Tibial nerve (tissue), 4 donors: Measurements from ENCODE around the gene RPE. TPM values are rescaled to one million over a fixed set of nuclear protein-coding genes. Genes with fewer than 3 reads are reported as not detected.

Experiments
- DNase-seq, 2 donors: peaks; one replicate each; pipeline ENCODE4 v3.0.0-alpha.2; 2019; ENCODE audit warnings: low spot score in 2 of 2
- H3K27ac ChIP-seq, 4 donors: fragments of 200-600 bp; sonication (generic) in 3 of 4; one replicate each; pipeline ENCODE4 v1.5.1; 2017 to 2019; ENCODE audit warnings: mild to moderate bottlenecking in 1 of 4
- H3K27me3 ChIP-seq, 2 donors: fragments of 200-600 bp; sonication (generic) in 1 of 2; one replicate each; pipeline versions ENCODE4 v1.5.1 to v1.6.0; 2017 to 2019
- H3K36me3 ChIP-seq, 3 donors: fragments of 200-600 bp; sonication (generic); one replicate each; pipeline ENCODE4 v1.5.1; 2018 to 2019
- H3K4me1 ChIP-seq, 4 donors: fragments of 200-600 bp; sonication (generic) in 3 of 4; one replicate each; pipeline ENCODE4 v1.5.1; 2017 to 2019
- H3K4me3 ChIP-seq, 4 donors: fragments of 200-600 bp; sonication (generic) in 3 of 4; one replicate each; pipeline ENCODE4 v1.5.1; 2017 to 2019; ENCODE audit warnings: mild to moderate bottlenecking in 1 of 4, moderate library complexity in 1 of 4
- H3K9me3 ChIP-seq, 4 donors: fragments of 200-600 bp; sonication (generic) in 3 of 4; one replicate each; pipeline ENCODE4 v1.5.1; 2017 to 2019
- EP300 ChIP-seq, 2 donors: sonication (generic); formaldehyde crosslinking; IDR thresholded peaks; one replicate each; pipeline ENCODE4 v1.6.1; 2017; ENCODE audit warnings: antibody characterized with exemption in 2 of 2, mild to moderate bottlenecking in 1 of 2
- POLR2A ChIP-seq, 2 donors: fragments of 450-650 bp; IDR thresholded peaks; one replicate each; pipeline ENCODE4 v1.6.1; 2017; ENCODE audit warnings: antibody characterized with exemption in 2 of 2, mild to moderate bottlenecking in 2 of 2, moderate library complexity in 2 of 2
- WGBS, 2 donors: methylation state at CpG; one replicate each; pipeline ENCODE4 v1.1.5; 2018; 5-methylcytosine and 5-hydroxymethylcytosine counted together
- total RNA-seq, 4 donors: library from RNA; depleted of rRNA; stranded (reverse); fragments of >200 nt; gene quantifications; one replicate each; pipeline ENCODE4 v1.1.0, GENCODE V29; 2016
- TF ChIP-seq, protein P1 (sequence below), 5 experiments: fragments of 200-600 bp in 3 of 5; fragments of 450-650 bp in 2 of 5; sonication (generic) in 3 of 5; IDR thresholded peaks; one replicate each; pipeline ENCODE4 v1.5.1; 2016 to 2019; ENCODE audit warnings: antibody characterized with exemption in 5 of 5, mild to moderate bottlenecking in 3 of 5, moderate library complexity in 2 of 5

Gene RPE
- 10 to 100 TPM; 42.0 to 83.0 (median 58.5) TPM for total RNA-seq

- no peaks in the 10 kb centered on the region for H3K36me3 ChIP-seq
- 0 to 1% methylated on average over 32 to 38 of the region's 58 CpGs for WGBS, 2 donors
- peak within 1 kb of the TSS; percentile 51 to 84 (median 73) for H3K4me3 ChIP-seq
- H3K27ac ChIP-seq = peak within 1 kb of the TSS; percentile 46 to 84 (median 76)
- no peaks in the 10 kb centered on the region for H3K9me3 ChIP-seq
- peaks cover 8 to 50% (median 21%) of the 10 kb centered on the region in 4 donors for H3K4me1 ChIP-seq
- TF ChIP-seq, protein P1, sequence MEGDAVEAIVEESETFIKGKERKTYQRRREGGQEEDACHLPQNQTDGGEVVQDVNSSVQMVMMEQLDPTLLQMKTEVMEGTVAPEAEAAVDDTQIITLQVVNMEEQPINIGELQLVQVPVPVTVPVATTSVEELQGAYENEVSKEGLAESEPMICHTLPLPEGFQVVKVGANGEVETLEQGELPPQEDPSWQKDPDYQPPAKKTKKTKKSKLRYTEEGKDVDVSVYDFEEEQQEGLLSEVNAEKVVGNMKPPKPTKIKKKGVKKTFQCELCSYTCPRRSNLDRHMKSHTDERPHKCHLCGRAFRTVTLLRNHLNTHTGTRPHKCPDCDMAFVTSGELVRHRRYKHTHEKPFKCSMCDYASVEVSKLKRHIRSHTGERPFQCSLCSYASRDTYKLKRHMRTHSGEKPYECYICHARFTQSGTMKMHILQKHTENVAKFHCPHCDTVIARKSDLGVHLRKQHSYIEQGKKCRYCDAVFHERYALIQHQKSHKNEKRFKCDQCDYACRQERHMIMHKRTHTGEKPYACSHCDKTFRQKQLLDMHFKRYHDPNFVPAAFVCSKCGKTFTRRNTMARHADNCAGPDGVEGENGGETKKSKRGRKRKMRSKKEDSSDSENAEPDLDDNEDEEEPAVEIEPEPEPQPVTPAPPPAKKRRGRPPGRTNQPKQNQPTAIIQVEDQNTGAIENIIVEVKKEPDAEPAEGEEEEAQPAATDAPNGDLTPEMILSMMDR (IDR thresholded peaks at IDR 0.05) = peak in 1 of 5 experiments; percentile 17
- peak; percentile 70 to 75 for TF ChIP-seq EP300 (IDR thresholded peaks at IDR 0.05)
- TF ChIP-seq POLR2A (IDR thresholded peaks at IDR 0.05) = peak in 1 of 2 donors; percentile 38
- DNase-seq = peak; percentile 92 to 93
- H3K27me3 ChIP-seq = no peaks in the 10 kb centered on the region
Observed at GRCh38 chr2:210002158-210003157, at the start of gene RPE. Gene RPE, plus strand, starts transcription at chr2:210002638. Its CDS starts 24 bp downstream, at chr2:210002662.

DNA sequence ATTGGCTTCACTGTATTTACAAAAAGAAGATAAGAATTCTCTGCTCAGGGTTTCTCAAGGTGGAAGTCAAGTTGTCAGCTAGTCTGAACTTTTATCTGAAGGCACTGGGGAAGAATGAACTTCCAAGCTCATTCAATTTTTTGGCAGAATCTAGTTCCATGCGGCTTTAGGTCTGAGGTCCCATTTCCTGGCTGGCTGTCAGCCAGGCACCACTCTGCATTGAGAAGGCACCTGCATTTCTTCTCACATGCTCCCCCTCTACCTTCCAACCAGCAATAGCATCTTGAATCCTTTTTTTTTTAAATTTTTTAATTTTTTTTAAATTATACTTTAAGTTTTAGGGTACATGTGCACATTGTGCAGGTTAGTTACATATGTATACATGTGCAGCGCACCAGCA is 46.2 kb upstream of the RPE start:
- Histone ChIP-seq H3K36me3 (no peaks in the 10 kb centered on the region), H3K9me3 (no peaks in the 10 kb centered on the region), H3K4me1 (peaks cover 0 to 13% (median 0%) of the 10 kb centered on the region in 4 donors), H3K4me3 (no peak overlapping the region), H3K27me3 (no peaks in the 10 kb centered on the region), H3K27ac (no peak overlapping the region)
- WGBS, 2 donors = 73 to 81% methylated on average over 2 of the region's 2 CpGs
- DNase-seq = no peak
- TF ChIP-seq, protein P1 (IDR thresholded peaks at IDR 0.05) = no peak
- TF ChIP-seq POLR2A (IDR thresholded peaks at IDR 0.05) (no peak), EP300 (IDR thresholded peaks at IDR 0.05) (no peak)

- no peak overlapping the region for H3K27ac ChIP-seq
- TF ChIP-seq EP300 (IDR thresholded peaks at IDR 0.05) = no peak
- TF ChIP-seq, protein P1 (IDR thresholded peaks at IDR 0.05) = no peak
- TF ChIP-seq POLR2A (IDR thresholded peaks at IDR 0.05) = no peak
- 79 to 83% methylated on average over 2 of the region's 2 CpGs for WGBS, 2 donors
- no peak for DNase-seq
- no peak overlapping the region for H3K4me3 ChIP-seq
- no peaks in the 10 kb centered on the region for H3K27me3 ChIP-seq
- no peaks in the 10 kb centered on the region for H3K9me3 ChIP-seq
- peaks cover 0 to 13% (median 0%) of the 10 kb centered on the region in 4 donors for H3K4me1 ChIP-seq
- H3K36me3 ChIP-seq = no peaks in the 10 kb centered on the region
Observed at GRCh38 chr2:209958016-209958415, 44.4 kb upstream of the RPE start.

DNA sequence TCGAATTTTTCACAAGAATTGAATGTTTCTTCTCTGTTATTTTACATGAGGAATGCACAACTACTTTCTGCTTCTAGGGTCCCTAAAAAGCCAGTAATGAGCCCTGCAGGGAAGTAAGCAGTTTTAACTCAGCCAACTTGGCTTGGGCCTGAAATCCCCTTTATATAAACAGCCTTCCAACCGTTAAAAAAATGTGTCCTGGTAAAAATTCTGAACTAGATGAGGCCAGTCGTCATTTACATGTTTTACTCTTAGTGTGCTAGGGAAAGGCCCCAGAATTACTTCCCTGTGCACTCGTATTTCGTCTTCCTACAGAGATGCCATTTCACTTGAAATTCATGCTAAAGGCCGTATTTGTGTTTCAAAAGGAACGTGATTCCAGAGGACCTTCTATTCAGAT is 42.4 kb upstream of the RPE start:
- H3K4me3 ChIP-seq = no peak overlapping the region
- no peak for DNase-seq
- 49 to 60% methylated on average over 7 of the region's 7 CpGs for WGBS, 2 donors
- peaks cover 0 to 13% (median 0%) of the 10 kb centered on the region in 4 donors for H3K4me1 ChIP-seq
- no peaks in the 10 kb centered on the region for H3K9me3 ChIP-seq
- TF ChIP-seq, protein P1 (IDR thresholded peaks at IDR 0.05) = no peak
- no peak for TF ChIP-seq EP300 (IDR thresholded peaks at IDR 0.05)
- TF ChIP-seq POLR2A (IDR thresholded peaks at IDR 0.05) = no peak
- H3K36me3 ChIP-seq = no peaks in the 10 kb centered on the region
- no peak overlapping the region for H3K27ac ChIP-seq
- H3K27me3 ChIP-seq = no peaks in the 10 kb centered on the region
